Measurements from ENCODE around the gene ANK3.

The ANK3 gene

DNA sequence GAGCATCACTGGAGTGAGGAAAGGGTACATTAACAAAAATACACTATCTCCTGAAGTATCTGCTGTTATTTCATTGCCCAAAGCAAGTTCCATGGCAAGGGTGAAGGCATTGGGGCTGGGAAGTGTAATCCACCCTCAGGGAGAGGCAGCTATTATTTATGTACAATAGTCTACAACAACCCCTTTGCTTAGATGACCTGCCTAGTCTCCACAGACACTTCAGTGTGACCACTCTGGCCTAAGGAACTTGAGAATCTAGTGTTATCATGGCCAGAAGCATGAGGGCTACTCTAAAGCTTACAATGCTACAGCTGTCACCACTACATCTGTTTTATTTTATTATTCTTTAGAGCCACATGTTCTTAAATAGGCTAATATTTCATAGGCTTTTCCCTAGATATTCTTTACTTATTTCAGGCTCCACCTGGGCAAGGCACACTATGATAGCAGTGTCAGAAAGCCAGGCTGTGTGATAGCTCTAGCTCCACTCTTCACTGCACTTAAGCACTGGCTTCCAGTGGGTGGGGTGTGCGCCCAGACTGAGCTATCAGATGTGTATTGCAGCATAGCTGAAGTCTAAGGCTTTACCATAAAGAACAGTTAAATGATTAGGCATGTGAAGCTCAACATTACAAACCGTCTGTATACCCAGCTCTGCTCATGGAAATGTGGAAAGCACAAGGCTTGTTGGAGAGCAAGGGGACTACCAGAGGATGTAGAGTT lies 366.4 kb downstream of the ANK3 start:
- H3K27ac ChIP-seq (ENCODE audit: low read depth, low read length), result no peak overlapping the region
- no peaks in the 10 kb centered on the region for H3K36me3 ChIP-seq (ENCODE audit: control insufficient read depth in 5 of 5, insufficient read depth in 5 of 5, low read length in 5 of 5)
- H3K9me3 ChIP-seq (ENCODE audit: control insufficient read depth in 5 of 5, low read length in 5 of 5), result no peaks in the 10 kb centered on the region
- no peak overlapping the region for H3K4me3 ChIP-seq (ENCODE audit: low read depth in 1 of 5, low read length in 5 of 5)
- no peaks in the 10 kb centered on the region for H3K27me3 ChIP-seq (ENCODE audit: control insufficient read depth in 5 of 5, insufficient read depth in 4 of 5, low read length in 5 of 5)
- H3K4me1 ChIP-seq (ENCODE audit: control insufficient read depth in 5 of 5, insufficient read depth in 5 of 5, low read length in 5 of 5), result no peaks in the 10 kb centered on the region
- no peak overlapping the region for H3K9ac ChIP-seq (ENCODE audit: low read length in 5 of 5)

DNA sequence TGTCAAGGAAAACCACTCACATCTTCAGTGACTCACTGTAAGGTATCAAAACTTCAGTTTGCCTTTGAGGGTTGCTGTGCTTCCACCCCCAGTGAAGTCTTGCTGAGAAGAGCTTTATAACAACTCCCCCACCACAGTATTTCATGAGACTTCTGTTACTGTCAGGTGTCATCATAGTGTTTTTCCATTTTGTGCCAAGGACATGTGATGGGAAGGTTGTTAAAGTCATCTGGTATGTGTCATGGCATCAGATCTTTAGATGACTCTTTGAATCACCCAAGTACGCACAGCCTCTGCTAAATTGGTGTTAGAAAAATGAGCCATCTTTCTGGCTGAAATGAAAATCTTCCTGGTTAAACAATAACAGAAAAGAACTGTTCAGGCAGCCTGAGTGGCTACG lies 368.3 kb downstream of the ANK3 start:
- H3K27me3 ChIP-seq (ENCODE audit: control insufficient read depth in 5 of 5, insufficient read depth in 4 of 5, low read length in 5 of 5), result no peaks in the 10 kb centered on the region
- no peaks in the 10 kb centered on the region for H3K4me1 ChIP-seq (ENCODE audit: control insufficient read depth in 5 of 5, insufficient read depth in 5 of 5, low read length in 5 of 5)
- no peak overlapping the region for H3K27ac ChIP-seq (ENCODE audit: low read depth, low read length)
- no peak overlapping the region for H3K4me3 ChIP-seq (ENCODE audit: low read depth in 1 of 5, low read length in 5 of 5)
- H3K9ac ChIP-seq (ENCODE audit: low read length in 5 of 5), result no peak overlapping the region
- no peaks in the 10 kb centered on the region for H3K9me3 ChIP-seq (ENCODE audit: control insufficient read depth in 5 of 5, low read length in 5 of 5)
- no peaks in the 10 kb centered on the region for H3K36me3 ChIP-seq (ENCODE audit: control insufficient read depth in 5 of 5, insufficient read depth in 5 of 5, low read length in 5 of 5)

DNA sequence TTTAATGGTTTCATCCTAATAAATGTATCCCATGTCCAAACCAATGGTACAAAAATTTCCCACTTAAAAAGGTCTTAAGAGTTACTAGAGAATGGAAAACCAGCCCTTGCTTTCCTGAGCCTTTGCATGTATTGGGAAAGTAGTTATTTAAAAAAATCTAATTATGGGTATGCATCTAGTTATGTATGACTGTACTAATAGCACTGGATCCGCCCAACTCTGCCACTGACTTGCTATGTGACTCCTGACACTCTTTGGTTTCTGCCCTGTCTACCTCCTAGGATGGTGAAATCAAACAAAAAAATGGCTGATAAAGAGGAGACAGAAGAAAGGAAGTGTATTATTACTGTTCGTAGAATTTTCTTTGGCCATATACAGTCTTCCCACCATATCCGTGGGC lies 372.9 kb downstream of the ANK3 start:
- H3K36me3 ChIP-seq (ENCODE audit: control insufficient read depth in 5 of 5, insufficient read depth in 5 of 5, low read length in 5 of 5), result no peaks in the 10 kb centered on the region
- H3K4me3 ChIP-seq (ENCODE audit: low read depth in 1 of 5, low read length in 5 of 5), result no peak overlapping the region
- no peak overlapping the region for H3K9ac ChIP-seq (ENCODE audit: low read length in 5 of 5)
- H3K4me1 ChIP-seq (ENCODE audit: control insufficient read depth in 5 of 5, insufficient read depth in 5 of 5, low read length in 5 of 5), result no peaks in the 10 kb centered on the region
- H3K27ac ChIP-seq (ENCODE audit: low read depth, low read length), result no peak overlapping the region
- no peaks in the 10 kb centered on the region for H3K27me3 ChIP-seq (ENCODE audit: control insufficient read depth in 5 of 5, insufficient read depth in 4 of 5, low read length in 5 of 5)
- peaks cover 0 to 2% (median 0%) of the 10 kb centered on the region in 5 donors for H3K9me3 ChIP-seq (ENCODE audit: control insufficient read depth in 5 of 5, low read length in 5 of 5)

DNA sequence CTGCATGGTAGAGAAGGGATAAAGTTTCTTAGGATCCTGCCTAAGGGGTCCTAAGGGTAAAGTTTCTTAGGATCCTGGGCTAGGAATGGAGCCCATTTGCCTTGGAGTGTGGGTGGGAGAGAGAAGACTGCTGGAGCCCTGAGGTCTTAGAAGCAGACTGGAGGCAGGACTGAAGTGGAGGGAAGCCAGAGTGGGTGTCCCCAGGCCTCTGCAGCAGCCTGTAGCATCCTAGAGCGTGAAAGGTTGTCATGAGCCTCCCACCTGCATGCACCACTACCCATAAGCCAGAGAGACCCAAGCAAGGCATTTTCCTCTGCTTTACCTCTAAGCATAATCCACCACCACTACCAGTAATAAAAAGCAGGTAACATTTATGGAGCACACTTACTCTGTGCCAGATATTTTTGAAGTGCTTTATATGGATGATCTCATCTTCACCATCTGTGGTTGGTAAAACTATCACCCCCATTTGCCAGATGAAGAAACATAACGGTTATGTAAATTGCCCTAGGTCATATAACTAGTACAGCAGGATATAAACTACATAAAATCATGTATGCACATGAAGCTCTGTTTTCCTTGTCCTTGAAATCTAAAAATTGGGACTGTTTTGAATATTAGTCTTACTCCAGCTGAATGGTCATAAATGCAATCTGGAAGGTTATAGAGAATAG lies 379.8 kb downstream of the ANK3 start:
- no peaks in the 10 kb centered on the region for H3K36me3 ChIP-seq (ENCODE audit: control insufficient read depth in 5 of 5, insufficient read depth in 5 of 5, low read length in 5 of 5)
- no peaks in the 10 kb centered on the region for H3K4me1 ChIP-seq (ENCODE audit: control insufficient read depth in 5 of 5, insufficient read depth in 5 of 5, low read length in 5 of 5)
- no peak overlapping the region for H3K4me3 ChIP-seq (ENCODE audit: low read depth in 1 of 5, low read length in 5 of 5)
- peaks cover 0 to 2% (median 0%) of the 10 kb centered on the region in 5 donors for H3K9me3 ChIP-seq (ENCODE audit: control insufficient read depth in 5 of 5, low read length in 5 of 5)
- no peak overlapping the region for H3K9ac ChIP-seq (ENCODE audit: low read length in 5 of 5)
- no peaks in the 10 kb centered on the region for H3K27me3 ChIP-seq (ENCODE audit: control insufficient read depth in 5 of 5, insufficient read depth in 4 of 5, low read length in 5 of 5)
- no peak overlapping the region for H3K27ac ChIP-seq (ENCODE audit: low read depth, low read length)

DNA sequence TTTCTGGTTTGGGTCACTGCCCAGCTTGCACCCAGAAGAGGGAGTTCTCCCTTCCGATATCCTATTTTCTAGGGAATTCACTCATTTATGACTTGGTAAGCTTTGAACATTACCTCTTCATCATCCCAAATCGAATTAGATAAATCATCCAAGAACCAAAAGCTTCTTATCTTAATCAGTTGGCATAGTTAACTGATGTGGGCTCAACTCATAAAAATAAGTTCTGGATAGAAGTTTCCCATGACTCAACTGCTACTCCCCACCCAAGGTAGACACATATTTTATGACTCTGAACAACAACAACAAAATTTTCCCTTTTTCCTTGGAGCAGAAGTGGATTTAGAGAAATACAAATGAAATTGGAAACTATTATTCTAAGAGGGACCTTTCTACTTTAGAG lies 380.4 kb downstream of the ANK3 start:
- Histone ChIP-seq H3K27ac (ENCODE audit: low read depth, low read length) (no peak overlapping the region), H3K4me3 (ENCODE audit: low read depth in 1 of 5, low read length in 5 of 5) (no peak overlapping the region), H3K36me3 (ENCODE audit: control insufficient read depth in 5 of 5, insufficient read depth in 5 of 5, low read length in 5 of 5) (no peaks in the 10 kb centered on the region), H3K4me1 (ENCODE audit: control insufficient read depth in 5 of 5, insufficient read depth in 5 of 5, low read length in 5 of 5) (no peaks in the 10 kb centered on the region), H3K27me3 (ENCODE audit: control insufficient read depth in 5 of 5, insufficient read depth in 4 of 5, low read length in 5 of 5) (no peaks in the 10 kb centered on the region), H3K9me3 (ENCODE audit: control insufficient read depth in 5 of 5, low read length in 5 of 5) (peaks cover 0 to 2% (median 0%) of the 10 kb centered on the region in 5 donors), H3K9ac (ENCODE audit: low read length in 5 of 5) (no peak overlapping the region)

DNA sequence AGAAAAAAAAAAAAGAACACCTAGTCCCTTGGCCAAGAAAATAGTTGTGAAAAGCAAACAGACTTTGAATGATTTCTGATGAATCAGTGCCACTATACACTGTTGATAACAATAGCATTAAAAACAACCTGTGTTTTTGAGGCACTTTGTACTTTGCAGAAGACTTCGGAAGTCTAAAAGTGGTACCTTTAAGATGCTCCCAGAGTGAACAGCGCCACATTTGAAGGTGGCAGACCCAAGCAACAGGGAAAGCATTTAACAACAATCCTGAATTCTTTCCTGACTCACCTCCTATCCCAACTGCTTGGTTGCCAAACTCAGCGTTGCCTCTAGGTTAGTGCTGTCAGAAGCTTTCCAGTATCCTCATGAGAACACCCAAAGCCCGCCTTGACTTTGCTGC lies 380.9 kb downstream of the ANK3 start:
- H3K9ac ChIP-seq (ENCODE audit: low read length in 5 of 5), result no peak overlapping the region
- no peaks in the 10 kb centered on the region for H3K4me1 ChIP-seq (ENCODE audit: control insufficient read depth in 5 of 5, insufficient read depth in 5 of 5, low read length in 5 of 5)
- H3K27ac ChIP-seq (ENCODE audit: low read depth, low read length), result no peak overlapping the region
- peaks cover 0 to 2% (median 0%) of the 10 kb centered on the region in 5 donors for H3K9me3 ChIP-seq (ENCODE audit: control insufficient read depth in 5 of 5, low read length in 5 of 5)
- H3K27me3 ChIP-seq (ENCODE audit: control insufficient read depth in 5 of 5, insufficient read depth in 4 of 5, low read length in 5 of 5), result no peaks in the 10 kb centered on the region
- H3K4me3 ChIP-seq (ENCODE audit: low read depth in 1 of 5, low read length in 5 of 5), result no peak overlapping the region
- H3K36me3 ChIP-seq (ENCODE audit: control insufficient read depth in 5 of 5, insufficient read depth in 5 of 5, low read length in 5 of 5), result no peaks in the 10 kb centered on the region

DNA sequence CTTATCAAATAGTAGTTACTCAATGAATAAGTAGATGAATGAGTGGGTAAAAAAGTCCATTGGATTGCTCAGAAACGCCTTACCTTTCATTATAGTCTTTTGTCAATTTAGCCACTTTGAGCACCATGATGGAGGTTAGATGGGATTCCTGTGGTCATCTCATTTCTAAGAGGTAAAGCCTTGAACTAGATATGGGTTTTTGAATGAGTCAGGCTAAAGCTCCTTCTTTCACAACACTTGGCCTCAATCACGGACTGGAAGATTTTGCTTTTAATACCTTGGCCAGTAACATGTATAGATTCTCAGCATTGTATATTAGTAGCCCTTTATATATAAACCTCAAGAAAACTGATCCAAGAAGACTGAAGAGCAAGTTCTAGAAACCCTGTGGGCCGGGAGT lies 383.6 kb downstream of the ANK3 start:
- Histone ChIP-seq H3K4me3 (ENCODE audit: low read depth in 1 of 5, low read length in 5 of 5) (no peak overlapping the region), H3K27me3 (ENCODE audit: control insufficient read depth in 5 of 5, insufficient read depth in 4 of 5, low read length in 5 of 5) (no peaks in the 10 kb centered on the region), H3K36me3 (ENCODE audit: control insufficient read depth in 5 of 5, insufficient read depth in 5 of 5, low read length in 5 of 5) (no peaks in the 10 kb centered on the region), H3K9ac (ENCODE audit: low read length in 5 of 5) (no peak overlapping the region), H3K9me3 (ENCODE audit: control insufficient read depth in 5 of 5, low read length in 5 of 5) (no peaks in the 10 kb centered on the region), H3K4me1 (ENCODE audit: control insufficient read depth in 5 of 5, insufficient read depth in 5 of 5, low read length in 5 of 5) (no peaks in the 10 kb centered on the region), H3K27ac (ENCODE audit: low read depth, low read length) (no peak overlapping the region)

DNA sequence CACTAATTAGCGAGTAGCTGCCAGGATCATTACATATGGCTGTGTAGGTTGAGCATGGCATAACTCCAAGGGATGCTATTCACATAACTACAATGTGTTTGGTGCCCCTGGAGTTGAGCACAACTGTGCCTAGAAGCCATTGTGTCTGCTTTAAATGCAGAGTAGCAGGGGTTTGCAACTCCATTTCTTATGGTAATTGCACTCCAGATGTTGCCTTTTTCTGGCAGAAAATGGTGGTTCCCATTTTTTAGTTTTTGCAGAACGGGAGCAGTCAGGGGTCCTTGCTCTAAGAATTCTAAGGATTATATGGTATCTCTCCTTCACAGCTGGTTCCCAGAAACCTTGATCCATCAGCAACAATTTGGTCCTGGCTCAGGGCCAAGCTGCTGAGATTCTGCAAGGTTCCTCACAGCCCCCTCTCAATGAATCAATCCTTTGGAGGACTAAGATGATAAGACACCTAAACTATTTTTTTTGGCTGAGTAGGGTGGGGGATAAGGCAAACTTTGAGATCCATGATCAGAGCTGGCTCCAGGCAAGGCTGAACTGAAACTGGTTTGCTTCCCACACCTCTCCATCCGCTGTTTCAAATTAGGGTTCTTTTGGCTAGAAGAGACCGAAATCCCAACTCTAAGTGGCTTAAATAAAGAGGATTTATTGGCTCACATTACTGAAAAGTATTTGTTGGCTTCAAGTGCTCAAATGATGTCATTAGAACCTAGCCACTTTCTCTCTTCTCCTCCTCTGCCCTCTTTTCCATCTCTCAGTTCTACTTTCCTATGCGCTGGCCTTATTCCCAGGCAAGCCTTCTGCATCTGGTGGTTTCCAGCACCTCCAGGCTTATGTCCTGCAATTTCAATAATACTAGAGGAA lies 385.8 kb downstream of the ANK3 start:
- H3K4me3 ChIP-seq (ENCODE audit: low read depth in 1 of 5, low read length in 5 of 5), result no peak overlapping the region
- H3K4me1 ChIP-seq (ENCODE audit: control insufficient read depth in 5 of 5, insufficient read depth in 5 of 5, low read length in 5 of 5), result no peaks in the 10 kb centered on the region
- H3K36me3 ChIP-seq (ENCODE audit: control insufficient read depth in 5 of 5, insufficient read depth in 5 of 5, low read length in 5 of 5), result no peaks in the 10 kb centered on the region
- no peak overlapping the region for H3K27ac ChIP-seq (ENCODE audit: low read depth, low read length)
- H3K9ac ChIP-seq (ENCODE audit: low read length in 5 of 5), result no peak overlapping the region
- H3K27me3 ChIP-seq (ENCODE audit: control insufficient read depth in 5 of 5, insufficient read depth in 4 of 5, low read length in 5 of 5), result no peaks in the 10 kb centered on the region
- H3K9me3 ChIP-seq (ENCODE audit: control insufficient read depth in 5 of 5, low read length in 5 of 5), result no peaks in the 10 kb centered on the region

DNA sequence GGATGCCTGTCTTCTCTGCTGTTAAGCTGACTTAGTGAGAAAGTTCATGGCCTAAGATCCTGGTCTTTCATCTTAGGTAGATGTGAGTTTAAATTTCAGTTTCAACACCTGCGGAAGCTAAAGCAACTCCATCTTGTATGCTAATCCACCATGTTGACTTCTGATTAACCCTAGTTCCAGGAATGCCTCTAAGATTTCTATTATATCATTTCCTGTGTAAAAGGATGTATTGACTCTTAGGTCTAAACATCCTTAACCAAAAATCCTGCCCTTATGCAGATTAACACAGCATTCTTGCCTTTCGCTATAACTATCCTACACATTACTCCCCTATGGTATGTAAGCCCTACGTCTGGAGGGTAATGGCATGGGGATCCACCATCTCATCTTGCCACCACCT lies 388.9 kb downstream of the ANK3 start:
- Histone ChIP-seq H3K9me3 (ENCODE audit: control insufficient read depth in 5 of 5, low read length in 5 of 5) (no peaks in the 10 kb centered on the region), H3K27me3 (ENCODE audit: control insufficient read depth in 5 of 5, insufficient read depth in 4 of 5, low read length in 5 of 5) (no peaks in the 10 kb centered on the region)

More for the DNA sequence above, 388.9 kb downstream of the ANK3 start:
- no peak overlapping the region for H3K9ac ChIP-seq (ENCODE audit: low read length in 5 of 5)
- H3K27ac ChIP-seq (ENCODE audit: low read depth, low read length), result no peak overlapping the region
- no peaks in the 10 kb centered on the region for H3K36me3 ChIP-seq (ENCODE audit: control insufficient read depth in 5 of 5, insufficient read depth in 5 of 5, low read length in 5 of 5)
- no peaks in the 10 kb centered on the region for H3K4me1 ChIP-seq (ENCODE audit: control insufficient read depth in 5 of 5, insufficient read depth in 5 of 5, low read length in 5 of 5)
- H3K4me3 ChIP-seq (ENCODE audit: low read depth in 1 of 5, low read length in 5 of 5), result no peak overlapping the region
